GM13976 (cell line): ENCODE results near the gene LMF1.
"Not testable (repeated sequence)": the region's sequence is repeated elsewhere in the genome, so short reads cannot be mapped to it uniquely, and the experiment has no call there.

Source experiments
- DNase-seq: peaks from one replicate; pipeline ENCODE4 v3.0.0; 2012; ENCODE audit warnings: low spot score
- in situ Hi-C: fragments of 300-500 bp; cut with MboI; formaldehyde crosslinking; loops from one replicate; pipeline ENCODE4 v1.12.0; 2022; ENCODE audit warnings: low sequenced_read_pairs, mixed read lengths, inconsistent platforms; ENCODE audit not compliant: unreplicated experiment
- TF ChIP-seq, protein P1 (sequence below): IDR thresholded peaks from 2 replicates; pipeline ENCODE4 v1.5.1; 2012; ENCODE audit warnings: borderline replicate concordance, mild to moderate bottlenecking; ENCODE audit not compliant: insufficient read depth; ENCODE audit errors: extremely low read depth, missing control alignments, control extremely low read depth

LMF1 gene

DNA sequence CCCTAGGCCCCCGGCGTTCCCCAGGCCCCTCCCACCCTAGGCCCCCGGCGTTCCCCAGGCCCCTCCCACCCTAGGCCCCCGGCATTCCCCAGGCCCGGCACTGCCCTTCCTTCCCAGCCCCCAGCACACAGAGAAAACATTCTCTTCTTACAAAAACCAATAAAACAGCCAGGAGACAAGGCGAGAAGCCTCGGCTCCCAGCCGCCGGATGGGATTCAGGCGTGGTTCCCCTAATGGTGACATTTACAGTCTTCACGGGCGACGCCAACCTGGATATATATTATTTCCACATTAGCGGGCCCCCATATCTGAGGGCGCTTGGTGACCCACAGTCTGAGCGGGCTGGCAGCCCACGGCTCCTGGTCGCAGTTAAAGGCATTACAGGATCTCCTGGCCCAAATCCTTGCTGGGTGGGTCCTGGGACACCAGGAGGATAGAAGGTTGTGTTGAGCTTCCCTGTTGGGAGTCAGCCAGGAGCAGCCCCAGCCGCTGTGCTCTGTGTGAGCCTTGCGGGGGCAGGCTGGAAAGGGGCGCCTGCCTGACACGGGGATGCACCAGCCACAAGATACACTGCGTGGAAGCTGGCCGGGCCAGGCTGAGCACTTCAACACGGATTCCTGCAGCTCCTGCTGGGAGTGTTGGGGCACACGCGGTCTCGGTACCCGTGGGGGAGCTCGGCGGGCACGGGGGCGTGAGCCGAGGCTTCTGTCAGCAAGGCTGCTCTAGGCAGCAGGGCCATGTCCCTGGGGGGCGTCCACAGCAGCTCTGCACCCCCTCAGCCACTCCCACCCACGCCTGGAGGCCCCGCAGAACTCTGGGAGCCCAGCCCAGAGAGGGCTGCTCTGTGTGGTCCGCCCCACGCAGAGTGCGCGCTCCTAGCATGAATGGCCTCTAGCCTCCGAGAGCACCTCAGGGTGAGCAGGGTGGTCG, 83.7 kb downstream of the LMF1 start:
- no peak for DNase-seq
- in situ Hi-C loops, result no loop called here
- TF ChIP-seq, protein P1, sequence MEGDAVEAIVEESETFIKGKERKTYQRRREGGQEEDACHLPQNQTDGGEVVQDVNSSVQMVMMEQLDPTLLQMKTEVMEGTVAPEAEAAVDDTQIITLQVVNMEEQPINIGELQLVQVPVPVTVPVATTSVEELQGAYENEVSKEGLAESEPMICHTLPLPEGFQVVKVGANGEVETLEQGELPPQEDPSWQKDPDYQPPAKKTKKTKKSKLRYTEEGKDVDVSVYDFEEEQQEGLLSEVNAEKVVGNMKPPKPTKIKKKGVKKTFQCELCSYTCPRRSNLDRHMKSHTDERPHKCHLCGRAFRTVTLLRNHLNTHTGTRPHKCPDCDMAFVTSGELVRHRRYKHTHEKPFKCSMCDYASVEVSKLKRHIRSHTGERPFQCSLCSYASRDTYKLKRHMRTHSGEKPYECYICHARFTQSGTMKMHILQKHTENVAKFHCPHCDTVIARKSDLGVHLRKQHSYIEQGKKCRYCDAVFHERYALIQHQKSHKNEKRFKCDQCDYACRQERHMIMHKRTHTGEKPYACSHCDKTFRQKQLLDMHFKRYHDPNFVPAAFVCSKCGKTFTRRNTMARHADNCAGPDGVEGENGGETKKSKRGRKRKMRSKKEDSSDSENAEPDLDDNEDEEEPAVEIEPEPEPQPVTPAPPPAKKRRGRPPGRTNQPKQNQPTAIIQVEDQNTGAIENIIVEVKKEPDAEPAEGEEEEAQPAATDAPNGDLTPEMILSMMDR, result no peak

DNA sequence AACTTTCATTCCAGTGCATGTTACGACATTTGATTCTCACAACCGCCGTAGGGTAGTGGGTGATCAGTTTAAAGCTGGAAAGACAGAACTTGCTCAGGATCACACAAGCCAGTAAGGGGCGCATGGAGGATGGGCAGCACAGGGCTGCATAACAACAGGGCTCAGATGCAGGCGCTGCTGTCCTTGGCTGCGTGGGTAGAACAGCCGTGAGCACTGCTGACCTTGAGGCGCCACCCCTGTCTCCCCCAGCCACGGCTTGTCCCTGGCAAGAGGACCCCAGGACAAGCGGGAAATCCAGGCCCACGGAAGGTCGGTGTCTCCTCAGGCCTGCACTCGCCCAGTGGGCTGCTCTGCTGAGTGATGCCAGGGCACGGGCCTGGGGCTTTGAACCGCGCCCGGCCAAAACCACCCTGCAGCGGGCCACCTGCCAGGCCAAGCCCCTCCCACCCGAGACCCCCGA, 84.7 kb downstream of the LMF1 start:
- TF ChIP-seq, protein P1, result no peak
- DNase-seq, result no peak
- in situ Hi-C loops, result no loop called here

DNA sequence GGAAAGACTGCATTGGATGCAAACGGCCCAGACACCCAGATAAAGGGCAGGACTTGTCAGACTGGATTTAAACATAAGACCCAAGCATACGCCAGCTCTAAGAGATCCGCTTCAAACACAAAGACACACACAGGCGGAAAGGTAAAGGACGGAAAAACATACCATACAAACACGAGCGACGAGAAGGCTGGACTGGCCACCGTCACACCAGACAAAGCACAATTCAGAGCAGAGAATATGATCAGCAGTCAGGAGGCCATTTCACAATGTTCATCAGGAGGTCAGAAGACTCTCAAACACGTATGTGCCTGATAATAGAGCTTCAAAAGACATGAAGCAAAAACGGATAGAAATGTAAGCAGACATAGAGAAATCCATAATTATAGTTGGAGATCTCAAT, 85.4 kb downstream of the LMF1 start:
- TF ChIP-seq, protein P1, result no peak
- no peak for DNase-seq
- in situ Hi-C loops, result no loop called here

DNA sequence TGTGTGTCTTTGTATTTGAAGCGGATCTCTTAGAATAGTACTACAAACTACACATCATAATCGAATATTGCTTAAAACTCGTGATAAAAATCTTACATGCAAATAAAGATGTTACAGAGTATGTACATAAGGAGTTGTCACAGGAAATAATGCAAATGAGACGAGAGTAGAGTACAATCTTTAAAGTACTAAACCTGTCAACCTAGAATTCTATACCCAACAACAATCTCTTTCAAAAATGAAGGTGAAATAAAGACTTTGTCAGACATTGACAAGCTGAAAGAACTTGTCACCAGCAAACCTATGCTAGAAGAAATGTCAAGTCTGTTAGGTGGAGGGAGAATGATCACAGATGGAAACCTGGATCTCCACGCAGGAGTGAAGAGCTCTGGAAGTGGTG, 86.6 kb downstream of the LMF1 start:
- TF ChIP-seq, protein P1, result no peak
- in situ Hi-C loops, result no loop called here
- no peak for DNase-seq

DNA sequence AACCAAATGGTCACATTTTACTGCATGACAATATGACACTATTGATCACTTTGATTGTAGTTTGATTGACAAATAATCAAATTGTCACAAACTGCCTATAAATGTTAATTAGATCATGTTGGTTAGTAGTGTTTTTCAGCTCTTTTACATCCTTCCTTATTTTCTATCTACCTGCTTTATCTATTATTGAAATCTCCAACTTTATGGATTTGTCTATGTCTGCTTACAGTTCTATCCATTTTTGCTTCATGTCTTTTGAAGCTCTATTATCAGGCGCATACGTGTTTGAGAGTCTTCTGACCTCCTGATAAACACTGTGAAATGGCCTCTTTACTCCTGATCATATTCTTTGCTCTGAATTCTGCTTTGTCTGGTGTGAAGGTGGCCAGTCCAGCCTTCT, 87.0 kb downstream of the LMF1 start:
- in situ Hi-C loops, result no loop called here
- DNase-seq, result no peak
- TF ChIP-seq, protein P1, result no peak

DNA sequence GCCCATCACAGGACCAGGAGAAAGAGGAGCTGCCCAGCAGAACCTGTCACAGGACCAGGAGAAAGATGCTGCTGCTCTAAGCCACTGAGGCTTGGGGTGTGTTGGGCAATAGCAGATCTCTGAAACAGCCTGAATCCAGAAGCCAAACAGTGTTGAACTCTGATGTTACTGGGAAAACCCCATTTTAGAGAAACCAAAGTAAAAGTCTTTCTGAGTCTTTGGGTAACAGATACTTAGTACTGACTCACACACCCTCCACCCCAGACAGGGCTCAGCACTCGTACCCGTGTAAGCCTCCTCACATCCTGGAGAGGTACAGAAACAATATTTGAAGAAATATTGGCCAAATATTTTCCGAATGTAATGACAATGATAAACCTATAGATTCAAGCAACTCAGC, 87.4 kb downstream of the LMF1 start:
- TF ChIP-seq, protein P1, result no peak
- in situ Hi-C loops, result no loop called here
- no peak for DNase-seq

DNA sequence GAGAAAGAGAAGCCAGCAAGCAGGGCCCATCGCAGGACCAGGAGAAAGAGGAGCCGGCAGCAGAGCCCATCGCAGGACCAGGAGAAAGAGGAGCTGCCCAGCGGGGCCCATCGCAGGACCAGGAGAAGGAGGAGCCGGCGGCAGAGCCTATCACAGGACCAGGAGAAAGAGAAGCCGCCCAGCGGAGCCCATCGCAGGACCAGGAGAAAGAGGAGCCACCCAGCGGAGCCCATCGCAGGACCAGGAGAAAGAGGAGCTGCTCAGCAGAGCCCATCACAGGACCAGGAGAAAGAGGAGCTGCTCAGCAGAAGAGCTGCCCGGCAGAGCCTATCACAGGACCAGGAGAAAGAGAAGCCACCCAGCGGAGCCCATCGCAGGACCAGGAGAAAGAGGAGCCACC, 88.1 kb downstream of the LMF1 start:
- in situ Hi-C loops, DNase-seq: not testable (repeated sequence)
